MV-4-11 (cell line): Measurements from ENCODE around the gene TMEM59L.
"Not testable (repeated sequence)": the region's sequence is repeated elsewhere in the genome, so short reads cannot be mapped to it uniquely, and the experiment has no call there.

Experiments
- DNase-seq: peaks from one replicate; lab custom pipeline; 2025; lab: John Stamatoyannopoulos, UW

TMEM59L gene

DNA sequence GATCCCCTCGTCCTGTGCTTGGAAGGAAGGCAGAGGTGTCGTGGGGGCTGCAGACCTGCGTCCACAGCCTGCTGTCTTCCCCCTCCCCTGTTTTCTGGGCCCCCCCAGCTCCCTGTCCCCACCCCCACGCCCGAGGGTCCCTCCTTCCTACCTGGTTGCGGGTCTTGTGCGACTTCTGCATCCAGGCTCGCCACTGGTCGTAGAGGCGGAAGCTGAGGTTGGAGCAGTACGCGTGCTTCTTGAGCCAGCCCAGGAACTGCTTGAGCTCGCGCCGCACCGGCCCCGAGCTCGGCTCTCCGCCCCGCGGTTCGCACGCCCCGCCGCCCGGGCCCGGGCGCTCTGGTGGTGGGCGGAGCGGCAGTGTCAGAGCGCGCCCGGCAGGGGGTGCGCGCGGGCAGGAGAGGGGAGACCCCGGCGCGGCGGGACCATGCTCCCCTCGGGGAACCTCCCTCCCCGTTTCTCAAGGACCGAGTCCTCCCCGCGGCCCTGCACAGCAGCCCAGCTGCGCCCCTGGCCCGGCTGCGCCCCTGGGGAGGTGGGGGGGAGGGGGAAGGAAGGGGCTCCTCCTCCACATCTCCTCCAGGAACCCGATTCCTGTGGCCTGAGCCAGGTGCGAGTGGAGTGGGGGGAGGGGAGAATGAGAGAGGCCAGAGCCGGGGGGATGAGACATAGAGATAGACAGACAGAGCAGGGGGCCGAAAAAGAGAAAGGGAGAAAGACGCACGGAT lies 18.4 kb upstream of the TMEM59L start:
- peak; percentile 76 for DNase-seq

GRCh38 chr19:18594824-18595373 lies 17.8 kb upstream of the TMEM59L start:
- no peak for DNase-seq

DNA sequence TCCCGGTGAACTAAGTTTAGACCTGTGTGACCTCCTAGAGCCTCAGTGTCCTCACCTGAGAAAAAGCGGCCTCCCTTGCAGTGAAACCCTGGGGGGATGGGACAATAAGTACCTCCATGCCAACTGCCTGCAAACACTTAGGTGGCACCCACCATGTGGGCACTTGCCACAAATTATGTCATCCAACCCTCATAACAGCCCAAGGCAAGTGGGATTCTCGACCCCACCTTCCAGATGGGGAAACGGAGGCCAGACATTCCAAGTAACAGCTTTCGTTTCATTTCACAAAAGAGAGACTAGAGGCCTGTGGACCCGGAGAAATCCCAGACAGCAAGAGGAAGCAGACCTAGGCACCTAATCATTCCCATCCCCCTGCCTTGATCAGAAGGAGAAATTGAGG lies 17.2 kb upstream of the TMEM59L start:
- no peak for DNase-seq

- DNase-seq = peak; percentile 82
Observed at GRCh38 chr19:18596752-18597157, 15.9 kb upstream of the TMEM59L start.

DNA sequence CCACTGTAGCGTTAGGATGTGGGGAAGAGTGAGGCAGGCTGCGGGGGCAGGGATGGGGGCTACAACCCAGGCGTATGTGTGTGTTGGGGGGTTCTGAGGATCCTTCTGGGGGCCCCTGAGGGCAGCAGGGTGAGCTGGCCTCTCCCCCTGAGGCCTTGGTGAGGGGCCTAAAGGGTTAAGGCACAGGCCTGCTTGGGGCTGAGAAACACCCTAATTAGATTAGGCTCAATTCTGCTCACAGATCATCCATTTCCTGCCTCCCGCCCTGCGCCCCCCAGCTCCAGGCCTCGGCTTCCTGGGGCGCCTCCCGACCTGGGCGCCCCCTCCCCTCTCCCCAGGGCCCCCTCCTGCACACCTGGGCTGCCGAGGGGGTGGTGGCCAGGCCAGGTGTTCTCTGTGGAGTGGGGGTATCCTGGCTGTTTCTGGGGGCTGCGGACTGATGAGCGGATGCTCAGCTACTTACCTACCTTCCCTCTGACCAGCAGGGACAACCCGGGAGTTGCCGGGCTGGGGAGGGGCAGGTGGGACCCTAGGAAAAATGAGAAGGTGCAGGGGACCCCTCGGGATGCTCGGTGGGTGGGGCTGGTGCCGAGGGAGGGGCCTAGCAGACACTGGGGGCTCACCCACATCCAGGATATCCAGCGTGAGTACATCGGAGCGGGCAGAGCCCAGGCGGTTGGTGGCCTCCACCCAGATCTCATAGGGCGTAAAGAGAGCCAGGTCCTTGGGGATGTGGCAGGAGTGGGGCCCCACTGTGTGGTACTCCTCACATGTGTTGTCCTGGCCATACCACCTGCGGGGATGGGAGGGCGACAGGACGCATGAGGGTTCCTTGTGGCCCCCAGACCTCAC lies 14.6 kb upstream of the TMEM59L start:
- DNase-seq = no peak

- no peak for DNase-seq
Observed at GRCh38 chr19:18599485-18599884, 13.2 kb upstream of the TMEM59L start.

DNA sequence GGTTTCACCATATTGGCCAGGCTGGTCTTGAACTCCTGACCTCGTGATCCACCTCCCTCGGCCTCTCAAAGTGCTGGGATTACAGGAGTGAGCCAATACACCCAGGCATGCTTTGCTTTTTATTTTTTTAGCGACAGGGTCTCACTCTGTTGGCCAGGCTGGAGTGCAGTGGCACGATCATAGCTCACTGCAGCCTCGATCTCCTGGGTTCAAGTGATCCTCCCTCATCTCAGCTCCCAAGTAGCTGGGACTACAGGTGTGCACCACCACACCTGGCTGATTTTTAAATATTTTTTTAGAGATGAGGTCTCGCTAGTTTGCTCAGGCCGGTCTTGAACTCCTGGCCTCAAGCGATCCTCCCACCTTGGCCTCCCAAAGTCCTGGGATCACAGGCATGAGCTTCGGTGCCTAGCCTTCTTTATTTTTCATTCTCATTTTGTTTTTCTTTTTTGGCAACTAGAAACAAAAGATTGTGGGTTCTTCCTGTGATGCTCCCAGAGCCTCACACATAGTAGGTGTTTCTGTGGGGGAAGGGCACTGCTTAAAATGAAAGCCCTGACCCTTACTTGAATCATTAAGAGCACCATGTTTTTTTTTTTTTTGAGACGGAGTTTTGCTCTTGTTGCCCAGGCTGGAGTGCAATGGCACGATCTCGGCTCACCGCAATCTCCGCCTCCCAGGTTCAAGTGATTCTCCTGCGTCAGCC lies 11.8 kb upstream of the TMEM59L start:
- not testable (repeated sequence) for DNase-seq

GRCh38 chr19:18601875-18602274 lies 10.8 kb upstream of the TMEM59L start:
- DNase-seq = no peak

GRCh38 chr19:18603255-18603957 lies 9.3 kb upstream of the TMEM59L start:
- peak; percentile 20 for DNase-seq

- DNase-seq = no peak
Observed at GRCh38 chr19:18603958-18604819, 8.5 kb upstream of the TMEM59L start.

- DNase-seq = no peak
Observed at GRCh38 chr19:18604820-18605159, 7.9 kb upstream of the TMEM59L start.

- DNase-seq = no peak
Observed at GRCh38 chr19:18605196-18605545, 7.5 kb upstream of the TMEM59L start.

GRCh38 chr19:18605546-18606280 lies 7.0 kb upstream of the TMEM59L start:
- DNase-seq = no peak

GRCh38 chr19:18606281-18607225 lies 6.1 kb upstream of the TMEM59L start, which contains the start of gene CRLF1:
Gene CRLF1 (minus strand): TSS chr19:18606799. CDS start chr19:18606656, 143 bp downstream.
- DNase-seq = no peak

DNA sequence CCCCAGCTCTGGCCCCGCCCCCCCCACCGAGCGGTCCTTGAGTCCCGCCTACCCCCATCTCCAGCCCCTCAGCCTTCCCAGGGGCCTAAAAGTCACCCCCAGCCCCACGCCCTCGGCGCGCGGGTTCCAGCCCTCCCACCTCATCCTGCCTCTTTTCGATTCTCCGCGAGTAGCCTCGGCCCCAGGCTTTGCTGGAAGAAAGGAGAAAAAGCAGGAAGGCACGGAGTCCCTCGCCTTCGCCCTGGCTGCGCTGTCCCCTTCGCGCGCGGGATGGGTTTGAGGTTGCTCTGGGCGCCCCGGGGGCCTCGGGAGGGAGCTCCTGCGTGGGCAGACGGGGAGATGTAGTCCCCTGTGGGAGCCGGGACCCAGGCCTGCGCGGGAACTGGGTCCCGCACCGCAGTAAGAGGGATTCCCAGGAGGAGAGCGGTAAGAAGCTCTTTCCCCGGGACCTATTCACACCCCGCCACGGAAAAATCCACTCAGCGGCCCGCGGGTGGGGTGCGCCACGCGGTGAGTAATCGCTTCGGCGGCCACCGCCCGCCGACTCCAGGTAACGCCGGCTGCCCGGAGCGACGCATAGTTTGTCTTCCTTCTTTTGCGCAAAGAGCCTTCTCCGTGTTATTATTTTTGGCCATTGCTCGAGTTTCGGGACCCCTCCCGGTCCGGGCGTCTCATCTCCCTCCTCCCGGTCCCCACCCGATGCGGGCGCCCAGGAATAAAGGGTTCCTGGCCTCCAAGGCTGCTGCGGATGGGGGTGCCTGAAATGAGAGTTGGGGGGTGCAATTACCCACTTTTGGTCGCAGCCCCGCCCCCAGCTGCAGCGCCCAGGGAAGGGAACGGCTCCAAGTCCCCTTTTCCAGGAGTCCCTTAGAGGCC lies 5.2 kb upstream of the TMEM59L start:
- no peak for DNase-seq

GRCh38 chr19:18608102-18608804 lies 4.4 kb upstream of the TMEM59L start:
- DNase-seq = no peak
